Gastrocnemius medialis (tissue), 4 donors: Measurements from ENCODE around the gene TGM3.

Experiments used
- POLR2A ChIP-seq, 2 donors: fragments of 450-650 bp; IDR thresholded peaks; one replicate each; pipeline ENCODE4 v1.6.1; 2017; ENCODE audit warnings: antibody characterized with exemption in 2 of 2, mild to moderate bottlenecking in 2 of 2, moderate library complexity in 2 of 2
- TF ChIP-seq, protein P1 (sequence below), 5 experiments: fragments of 450-650 bp in 3 of 5; fragments of 200-600 bp in 2 of 5; sonication (generic) in 2 of 5; IDR thresholded peaks in 4 of 5; conservative IDR thresholded peaks in 1 of 5; 1 replicate in 4 of 5; 2 replicates in 1 of 5; pipeline ENCODE4 v1.5.1; 2016 to 2019; ENCODE audit warnings: antibody characterized with exemption in 5 of 5, mild to moderate bottlenecking in 3 of 5, moderate library complexity in 3 of 5

DNA sequence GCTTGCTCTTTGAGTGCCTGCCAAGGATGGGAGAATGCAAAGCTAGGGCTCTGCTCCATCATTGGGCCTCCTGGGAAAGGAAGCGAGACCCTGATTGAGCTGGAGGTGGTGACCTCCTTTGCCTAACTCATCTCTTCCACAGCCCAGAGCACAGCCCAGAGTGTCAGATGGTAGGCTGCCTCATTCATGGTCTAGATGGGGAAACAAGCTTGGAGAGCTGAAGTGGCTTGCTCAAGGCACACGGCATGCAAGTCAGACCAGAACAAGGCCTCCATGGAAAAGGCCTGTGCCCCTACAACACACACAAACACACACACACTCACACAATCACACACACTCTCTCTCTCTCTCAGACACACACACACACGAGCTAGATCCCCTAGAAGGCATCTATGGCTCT is 17.5 kb downstream of the TGM3 start:
- TF ChIP-seq, protein P1, sequence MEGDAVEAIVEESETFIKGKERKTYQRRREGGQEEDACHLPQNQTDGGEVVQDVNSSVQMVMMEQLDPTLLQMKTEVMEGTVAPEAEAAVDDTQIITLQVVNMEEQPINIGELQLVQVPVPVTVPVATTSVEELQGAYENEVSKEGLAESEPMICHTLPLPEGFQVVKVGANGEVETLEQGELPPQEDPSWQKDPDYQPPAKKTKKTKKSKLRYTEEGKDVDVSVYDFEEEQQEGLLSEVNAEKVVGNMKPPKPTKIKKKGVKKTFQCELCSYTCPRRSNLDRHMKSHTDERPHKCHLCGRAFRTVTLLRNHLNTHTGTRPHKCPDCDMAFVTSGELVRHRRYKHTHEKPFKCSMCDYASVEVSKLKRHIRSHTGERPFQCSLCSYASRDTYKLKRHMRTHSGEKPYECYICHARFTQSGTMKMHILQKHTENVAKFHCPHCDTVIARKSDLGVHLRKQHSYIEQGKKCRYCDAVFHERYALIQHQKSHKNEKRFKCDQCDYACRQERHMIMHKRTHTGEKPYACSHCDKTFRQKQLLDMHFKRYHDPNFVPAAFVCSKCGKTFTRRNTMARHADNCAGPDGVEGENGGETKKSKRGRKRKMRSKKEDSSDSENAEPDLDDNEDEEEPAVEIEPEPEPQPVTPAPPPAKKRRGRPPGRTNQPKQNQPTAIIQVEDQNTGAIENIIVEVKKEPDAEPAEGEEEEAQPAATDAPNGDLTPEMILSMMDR (IDR thresholded peaks at IDR 0.05 in 4 of 5, conservative IDR thresholded peaks at IDR 0.05 in 1 of 5), result no peak
- TF ChIP-seq POLR2A (IDR thresholded peaks at IDR 0.05), result no peak
